Measurements from ENCODE around the gene SHOX.

- no peak for TF ChIP-seq CTCF (IDR thresholded peaks at IDR 0.05; ENCODE audit: low read length)
- TF ChIP-seq EZH2phosphoT487 (IDR thresholded peaks at IDR 0.05; ENCODE audit: low read length) = no peak
Measured at GRCh38 chrX:682892-683291, 52.3 kb downstream of the SHOX start.

Data from MM.1S (cell line).